Activated naive CD4-positive, alpha-beta T cell treated with Interleukin-2 at 50 U/mL for 16 hours (primary cell): ENCODE data around the gene CDKN1A.

Source experiments
- DNase-seq: peaks from one replicate; pipeline ENCODE4 v3.0.0-alpha.2; 2020

The CDKN1A gene

GRCh38 chr6:36679043-36679833 lies 724 bp downstream of the CDKN1A start:
- DNase-seq: peak; percentile 33

GRCh38 chr6:36682328-36683144 lies 4.0 kb downstream of the CDKN1A start:
- peak; percentile 73 for DNase-seq

GRCh38 chr6:36683145-36683655 lies 4.7 kb downstream of the CDKN1A start:
- DNase-seq: no peak

DNA sequence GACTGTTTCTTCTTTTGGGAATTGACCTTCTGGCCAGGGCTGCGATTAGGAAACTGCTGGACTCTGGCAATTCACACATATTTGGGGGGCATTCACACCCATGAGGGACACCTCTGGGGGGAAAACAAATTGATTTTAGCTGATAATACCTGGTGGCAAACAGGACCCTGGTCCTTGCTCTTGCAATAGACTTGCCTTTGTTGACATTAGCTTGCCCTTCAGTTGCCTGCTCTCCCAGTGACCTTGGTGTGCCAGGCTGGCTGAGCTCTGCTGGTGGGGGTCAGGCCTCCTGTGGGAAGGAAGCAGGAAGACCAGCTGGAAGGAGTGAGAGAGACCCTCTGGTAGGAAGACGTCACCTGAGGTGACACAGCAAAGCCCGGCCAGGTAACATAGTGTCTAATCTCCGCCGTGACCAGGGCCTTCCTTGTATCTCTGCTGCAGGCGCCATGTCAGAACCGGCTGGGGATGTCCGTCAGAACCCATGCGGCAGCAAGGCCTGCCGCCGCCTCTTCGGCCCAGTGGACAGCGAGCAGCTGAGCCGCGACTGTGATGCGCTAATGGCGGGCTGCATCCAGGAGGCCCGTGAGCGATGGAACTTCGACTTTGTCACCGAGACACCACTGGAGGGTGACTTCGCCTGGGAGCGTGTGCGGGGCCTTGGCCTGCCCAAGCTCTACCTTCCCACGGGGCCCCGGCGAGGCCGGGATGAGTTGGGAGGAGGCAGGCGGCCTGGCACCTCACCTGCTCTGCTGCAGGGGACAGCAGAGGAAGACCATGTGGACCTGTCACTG lies 5.3 kb downstream of the CDKN1A start:
- DNase-seq: no peak

DNA sequence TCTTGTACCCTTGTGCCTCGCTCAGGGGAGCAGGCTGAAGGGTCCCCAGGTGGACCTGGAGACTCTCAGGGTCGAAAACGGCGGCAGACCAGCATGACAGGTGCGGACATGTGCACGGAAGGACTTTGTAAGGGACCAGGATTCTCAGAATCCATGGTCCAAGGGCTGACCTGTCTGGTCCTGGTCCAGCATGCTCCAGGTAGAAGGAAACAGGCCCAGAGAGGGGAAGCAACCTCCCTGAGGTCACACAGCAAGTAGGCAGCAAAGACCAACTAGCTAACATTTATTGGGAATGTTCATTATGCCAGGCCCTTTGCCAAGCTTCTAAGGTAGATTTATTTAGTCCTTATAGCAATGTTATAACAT lies 5.9 kb downstream of the CDKN1A start:
- DNase-seq: no peak

DNA sequence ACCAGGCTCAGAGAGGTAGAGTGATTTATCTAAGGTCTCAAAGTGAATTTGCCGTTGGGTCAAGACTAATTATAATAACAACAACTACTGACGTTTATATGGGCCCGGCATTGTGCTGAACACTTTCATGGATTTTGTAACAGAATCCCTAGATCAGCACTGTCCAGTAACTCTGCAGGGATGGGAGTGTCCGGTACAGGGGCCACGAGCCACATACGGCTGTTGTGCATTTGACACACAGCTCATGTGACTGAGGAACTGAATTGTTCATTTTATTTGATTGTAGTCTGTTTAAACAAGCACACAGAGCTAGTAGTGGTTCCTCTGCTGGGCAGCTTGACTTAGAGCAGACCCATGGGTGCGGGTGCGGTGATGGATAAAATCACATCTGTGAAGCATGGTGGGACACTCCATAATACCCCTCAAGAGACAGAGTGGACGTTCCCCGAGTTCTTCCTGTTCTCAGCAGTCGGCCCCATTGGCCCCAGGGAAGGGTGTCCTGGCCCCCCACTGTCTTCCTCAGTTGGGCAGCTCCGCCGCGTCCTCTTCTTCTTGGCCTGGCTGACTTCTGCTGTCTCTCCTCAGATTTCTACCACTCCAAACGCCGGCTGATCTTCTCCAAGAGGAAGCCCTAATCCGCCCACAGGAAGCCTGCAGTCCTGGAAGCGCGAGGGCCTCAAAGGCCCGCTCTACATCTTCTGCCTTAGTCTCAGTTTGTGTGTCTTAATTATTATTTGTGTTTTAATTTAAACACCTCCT lies 6.8 kb downstream of the CDKN1A start:
- DNase-seq: no peak

DNA sequence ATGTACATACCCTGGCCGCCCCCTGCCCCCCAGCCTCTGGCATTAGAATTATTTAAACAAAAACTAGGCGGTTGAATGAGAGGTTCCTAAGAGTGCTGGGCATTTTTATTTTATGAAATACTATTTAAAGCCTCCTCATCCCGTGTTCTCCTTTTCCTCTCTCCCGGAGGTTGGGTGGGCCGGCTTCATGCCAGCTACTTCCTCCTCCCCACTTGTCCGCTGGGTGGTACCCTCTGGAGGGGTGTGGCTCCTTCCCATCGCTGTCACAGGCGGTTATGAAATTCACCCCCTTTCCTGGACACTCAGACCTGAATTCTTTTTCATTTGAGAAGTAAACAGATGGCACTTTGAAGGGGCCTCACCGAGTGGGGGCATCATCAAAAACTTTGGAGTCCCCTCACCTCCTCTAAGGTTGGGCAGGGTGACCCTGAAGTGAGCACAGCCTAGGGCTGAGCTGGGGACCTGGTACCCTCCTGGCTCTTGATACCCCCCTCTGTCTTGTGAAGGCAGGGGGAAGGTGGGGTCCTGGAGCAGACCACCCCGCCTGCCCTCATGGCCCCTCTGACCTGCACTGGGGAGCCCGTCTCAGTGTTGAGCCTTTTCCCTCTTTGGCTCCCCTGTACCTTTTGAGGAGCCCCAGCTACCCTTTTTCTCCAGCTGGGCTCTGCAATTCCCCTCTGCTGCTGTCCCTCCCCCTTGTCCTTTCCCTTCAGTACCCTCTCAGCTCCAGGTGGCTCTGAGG lies 7.6 kb downstream of the CDKN1A start:
- no peak for DNase-seq

GRCh38 chr6:36686668-36687513 lies 8.4 kb downstream of the CDKN1A start:
- no peak for DNase-seq

GRCh38 chr6:36688063-36688738 lies 9.7 kb downstream of the CDKN1A start:
- no peak for DNase-seq

GRCh38 chr6:36688739-36689075 lies 10.2 kb downstream of the CDKN1A start:
- no peak for DNase-seq

DNA sequence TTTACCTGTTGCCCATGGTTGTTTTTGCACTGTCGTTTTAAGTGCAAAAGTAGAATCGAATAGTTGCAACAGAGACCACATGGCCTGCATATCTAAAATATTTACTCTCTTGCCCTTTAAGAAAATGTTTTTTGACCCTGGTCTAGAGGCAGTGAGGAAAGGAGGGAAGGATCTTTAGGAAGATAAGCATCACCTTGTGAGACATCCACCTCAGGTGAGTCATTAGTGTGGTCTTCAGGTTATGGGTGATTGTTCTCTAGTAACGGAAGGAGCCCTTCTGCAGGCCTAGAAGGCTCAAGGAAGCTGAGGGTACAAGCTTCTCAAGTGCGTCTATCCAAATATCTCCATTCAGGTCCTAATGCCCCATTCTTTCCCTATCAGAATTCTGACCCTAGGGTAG lies 12.5 kb downstream of the CDKN1A start:
- DNase-seq: no peak

DNA sequence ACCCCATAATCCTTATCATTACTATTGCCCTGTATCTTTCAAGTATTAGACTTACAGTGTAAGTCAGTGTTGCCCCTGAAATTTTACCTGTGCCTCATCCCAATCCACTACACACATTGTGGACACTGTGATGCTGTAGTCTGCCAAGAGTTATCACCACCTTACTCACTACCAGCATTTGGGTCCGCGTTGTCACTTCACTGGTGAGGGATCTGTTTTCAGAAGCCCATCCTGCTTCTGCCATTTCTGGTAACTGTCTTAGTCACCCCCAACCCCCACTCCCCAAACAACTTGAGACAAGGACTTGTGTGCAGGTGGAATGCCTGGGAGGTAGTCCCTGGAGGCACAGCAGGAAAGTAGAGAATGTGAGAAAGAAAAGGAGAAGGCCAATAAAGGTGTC lies 13.1 kb downstream of the CDKN1A start:
- DNase-seq: no peak

GRCh38 chr6:36692220-36692619 lies 13.7 kb downstream of the CDKN1A start:
- peak; percentile 33 for DNase-seq

GRCh38 chr6:36692861-36693702 lies 14.6 kb downstream of the CDKN1A start:
- DNase-seq: no peak

- DNase-seq: no peak
Measured at GRCh38 chr6:36694616-36695015, 16.1 kb downstream of the CDKN1A start.

GRCh38 chr6:36695414-36695813 lies 16.9 kb downstream of the CDKN1A start:
- DNase-seq: no peak

- DNase-seq: no peak
Measured at GRCh38 chr6:36697481-36697903, 19.0 kb downstream of the CDKN1A start, which contains the start of gene RAB44. Gene RAB44 (plus strand): TSS chr6:36697826. CDS start chr6:36704236, 6,410 bp downstream.

GRCh38 chr6:36698196-36698595 lies 19.7 kb downstream of the CDKN1A start:
- DNase-seq: no peak

GRCh38 chr6:36698871-36699271 lies 20.4 kb downstream of the CDKN1A start:
- no peak for DNase-seq
